ENCODE measurements around the gene SAMMSON. TPM values are rescaled to one million over a fixed set of nuclear protein-coding genes. Genes with fewer than 3 reads are reported as not detected.

The SAMMSON gene
- total and polyA plus RNA-seq, 4 donors, result not detected

GRCh38 chr3:70000028-70000410 lies 486 bp downstream of the SAMMSON start:
- no peak for DNase-seq (ENCODE audit: low spot score)
- Histone ChIP-seq H3K9me3 (ENCODE audit: control insufficient read depth in 4 of 4, low read length in 3 of 4) (no peaks in the 10 kb centered on the region), H3K9ac (ENCODE audit: low read depth in 1 of 2, low read length in 2 of 2) (no peak overlapping the region), H3K36me3 (ENCODE audit: control insufficient read depth in 4 of 4, insufficient read depth in 3 of 4, low read depth in 1 of 4, low read length in 3 of 4) (no peaks in the 10 kb centered on the region), H3K4me3 (ENCODE audit: low read depth in 1 of 3, low read length in 3 of 3) (no peak overlapping the region), H3K4me1 (ENCODE audit: control insufficient read depth in 4 of 4, insufficient read depth in 4 of 4, low read length in 3 of 4) (no peaks in the 10 kb centered on the region), H3K27ac (ENCODE audit: low read depth in 1 of 2, low read length in 2 of 2) (no peak overlapping the region), H3K27me3 (ENCODE audit: control insufficient read depth in 4 of 4, insufficient read depth in 4 of 4, low read length in 3 of 4) (no peaks in the 10 kb centered on the region)
- TF ChIP-seq HNF4A (conservative IDR thresholded peaks at IDR 0.05) (no peak), RXRA (IDR thresholded peaks at IDR 0.05) (no peak), EGR1 (IDR thresholded peaks at IDR 0.05; ENCODE audit: low read depth in 2 of 2) (no peak), CTCF (IDR thresholded peaks at IDR 0.05; ENCODE audit: low read depth, low read length, missing input control) (no peak), MAX (IDR thresholded peaks at IDR 0.05) (no peak), FOXA2 (IDR thresholded peaks at IDR 0.05) (no peak), SP1 (IDR thresholded peaks at IDR 0.05) (no peak)
- WGBS, result 84% methylated on average over 15 of the region's 15 CpGs

- no peaks in the 10 kb centered on the region for H3K36me3 ChIP-seq (ENCODE audit: control insufficient read depth in 4 of 4, insufficient read depth in 3 of 4, low read depth in 1 of 4, low read length in 3 of 4)
- H3K4me1 ChIP-seq (ENCODE audit: control insufficient read depth in 4 of 4, insufficient read depth in 4 of 4, low read length in 3 of 4), result no peaks in the 10 kb centered on the region
- H3K4me3 ChIP-seq (ENCODE audit: low read depth in 1 of 3, low read length in 3 of 3), result no peak overlapping the region
- H3K9me3 ChIP-seq (ENCODE audit: control insufficient read depth in 4 of 4, low read length in 3 of 4), result no peaks in the 10 kb centered on the region
- no peak overlapping the region for H3K27ac ChIP-seq (ENCODE audit: low read depth in 1 of 2, low read length in 2 of 2)
- WGBS, result 35% methylated on average over 4 of the region's 4 CpGs
- TF ChIP-seq RAD21 (IDR thresholded peaks at IDR 0.05) (no peak), MAX (IDR thresholded peaks at IDR 0.05) (no peak), ATF3 (IDR thresholded peaks at IDR 0.05) (no peak), EGR1 (IDR thresholded peaks at IDR 0.05; ENCODE audit: low read depth in 2 of 2) (no peak), NR2F2 (IDR thresholded peaks at IDR 0.05) (no peak), YY1 (IDR thresholded peaks at IDR 0.05) (no peak), REST (IDR thresholded peaks at IDR 0.05) (no peak), GABPA (IDR thresholded peaks at IDR 0.05 in 1 of 2, conservative IDR thresholded peaks at IDR 0.05 in 1 of 2) (no peak), HNF4G (IDR thresholded peaks at IDR 0.05) (no peak), RXRA (IDR thresholded peaks at IDR 0.05) (no peak), TAF1 (conservative IDR thresholded peaks at IDR 0.05) (no peak), HNF4A (conservative IDR thresholded peaks at IDR 0.05) (no peak), ZBTB33 (IDR thresholded peaks at IDR 0.05) (no peak), CTCF (IDR thresholded peaks at IDR 0.05; ENCODE audit: low read depth, low read length, missing input control) (no peak), JUND (IDR thresholded peaks at IDR 0.05) (no peak), SP1 (IDR thresholded peaks at IDR 0.05) (no peak)
- H3K9ac ChIP-seq (ENCODE audit: low read depth in 1 of 2, low read length in 2 of 2), result no peak overlapping the region
- DNase-seq (ENCODE audit: low spot score), result no peak
- no peaks in the 10 kb centered on the region for H3K27me3 ChIP-seq (ENCODE audit: control insufficient read depth in 4 of 4, insufficient read depth in 4 of 4, low read length in 3 of 4)
Measured at GRCh38 chr3:70000563-70001081, 1.1 kb downstream of the SAMMSON start.

All from liver (tissue), 9 donors.